Measurements from ENCODE around the gene MYBPC1.

DNA sequence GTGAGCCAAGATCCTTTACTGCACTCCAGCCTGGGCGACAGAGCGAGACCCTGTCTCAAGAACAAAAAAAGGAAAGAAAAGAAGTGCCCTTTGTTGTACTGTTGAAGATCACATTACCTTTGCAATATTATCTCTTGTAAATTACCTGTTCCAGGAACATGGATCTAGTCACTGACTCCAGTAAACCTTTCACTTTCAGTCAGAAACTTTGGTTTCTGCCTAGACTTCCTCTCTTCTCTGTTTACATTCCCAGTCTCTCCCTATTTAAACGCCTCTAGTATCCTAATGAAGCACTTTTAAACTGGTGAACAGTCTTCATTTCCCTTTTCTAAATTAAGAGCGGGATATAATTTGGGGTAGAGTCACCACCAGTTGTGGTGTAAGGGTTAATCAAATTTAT, 115.5 kb downstream of the MYBPC1 start:
- TF ChIP-seq, protein P1, sequence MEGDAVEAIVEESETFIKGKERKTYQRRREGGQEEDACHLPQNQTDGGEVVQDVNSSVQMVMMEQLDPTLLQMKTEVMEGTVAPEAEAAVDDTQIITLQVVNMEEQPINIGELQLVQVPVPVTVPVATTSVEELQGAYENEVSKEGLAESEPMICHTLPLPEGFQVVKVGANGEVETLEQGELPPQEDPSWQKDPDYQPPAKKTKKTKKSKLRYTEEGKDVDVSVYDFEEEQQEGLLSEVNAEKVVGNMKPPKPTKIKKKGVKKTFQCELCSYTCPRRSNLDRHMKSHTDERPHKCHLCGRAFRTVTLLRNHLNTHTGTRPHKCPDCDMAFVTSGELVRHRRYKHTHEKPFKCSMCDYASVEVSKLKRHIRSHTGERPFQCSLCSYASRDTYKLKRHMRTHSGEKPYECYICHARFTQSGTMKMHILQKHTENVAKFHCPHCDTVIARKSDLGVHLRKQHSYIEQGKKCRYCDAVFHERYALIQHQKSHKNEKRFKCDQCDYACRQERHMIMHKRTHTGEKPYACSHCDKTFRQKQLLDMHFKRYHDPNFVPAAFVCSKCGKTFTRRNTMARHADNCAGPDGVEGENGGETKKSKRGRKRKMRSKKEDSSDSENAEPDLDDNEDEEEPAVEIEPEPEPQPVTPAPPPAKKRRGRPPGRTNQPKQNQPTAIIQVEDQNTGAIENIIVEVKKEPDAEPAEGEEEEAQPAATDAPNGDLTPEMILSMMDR (conservative IDR thresholded peaks at IDR 0.05; ENCODE audit: low read depth in 2 of 2), result no peak
- TF ChIP-seq EZH2 (IDR thresholded peaks at IDR 0.05; ENCODE audit: low read depth, unreplicated experiment) (no peak), CREB1 (CRISPR knock-in tag; IDR thresholded peaks at IDR 0.05; ENCODE audit: low read depth) (no peak)

Data from GM23338 (cell line).